Measurements from ENCODE around the gene APBA1.
"Not testable (repeated sequence)": the region's sequence is repeated elsewhere in the genome, so short reads cannot be mapped to it uniquely, and the experiment has no call there.

- TF ChIP-seq POLR2A (IDR thresholded peaks at IDR 0.05; ENCODE audit: low read depth, low read length); TAF1 (IDR thresholded peaks at IDR 0.05; ENCODE audit: borderline replicate concordance, low read depth, low read length); POLR2AphosphoS5 (IDR thresholded peaks at IDR 0.05; ENCODE audit: low read depth, low read length): not testable (repeated sequence)
Measured at GRCh38 chr9:69440254-69440955, 231.8 kb downstream of the APBA1 start.
